IMR-90 (cell line): Measurements from ENCODE around the gene RAB3C. TPM values are rescaled to one million over a fixed set of nuclear protein-coding genes. Genes with fewer than 3 reads are reported as not detected.

Experiments
- ATAC-seq: fragments of 200-7000 bp; cut with Tn5 transposase; 2 replicates; pipeline ENCODE4 v1.9.1; 2020; ENCODE audit warnings: low read depth, mild to moderate bottlenecking, moderate library complexity
- BruUV-seq: library from RNA; stranded (reverse); fragments of 400-500 nt; replicated peaks from 2 replicates; lab custom pipeline; 2021; lab: Mats Ljungman, UMichigan
- CTCF ChIA-PET: fragments of 300-600 bp; formaldehyde crosslinking; extraction: SDS; loops from one replicate; lab custom pipeline; 2021; ENCODE audit warnings: antibody characterized with exemption; lab: Yijun Ruan, JAX
- POLR2A ChIA-PET: fragments of 300-600 bp; sonication (Branson Sonifier 250); formaldehyde crosslinking; loops from one replicate; lab custom pipeline; 2022; ENCODE audit warnings: antibody characterized with exemption; ENCODE audit not compliant: unreplicated experiment; lab: Charles Lee
- DNase-seq: peaks from one replicate; pipeline ENCODE4 v3.0.0; 2013
- H2AFZ ChIP-seq: replicated peaks from 2 replicates; pipeline ENCODE3; 2013; ENCODE audit warnings: low read length, mild to moderate bottlenecking; ENCODE audit not compliant: poor library complexity
- H2AK5ac ChIP-seq: 2 replicates; pipeline ENCODE4 v1.6.1; 2013; ENCODE audit warnings: low read depth, low read length, inconsistent platforms
- H2AK9ac ChIP-seq: replicated peaks from 2 replicates; pipeline ENCODE3; 2013; ENCODE audit warnings: mild to moderate bottlenecking, low read depth, low read length, moderate library complexity; ENCODE audit not compliant: poor library complexity
- H2BK120ac ChIP-seq: 2 replicates; pipeline ENCODE4 v1.6.1; 2013; ENCODE audit warnings: low read depth, low read length, inconsistent platforms
- H2BK15ac ChIP-seq: 3 replicates; pipeline ENCODE4 v1.6.1; 2013; ENCODE audit warnings: low read depth, low read length, inconsistent platforms
- H2BK20ac ChIP-seq: 2 replicates; pipeline ENCODE4 v1.6.1; 2013; ENCODE audit warnings: low read depth, mild to moderate bottlenecking, inconsistent platforms, low read length, moderate library complexity
- H2BK5ac ChIP-seq: 2 replicates; pipeline ENCODE4 v1.6.1; 2013; ENCODE audit warnings: mild to moderate bottlenecking, low read depth, low read length, inconsistent platforms; ENCODE audit not compliant: poor library complexity, severe bottlenecking
- H3K14ac ChIP-seq: replicated peaks from 2 replicates; pipeline ENCODE4 v1.6.1; 2013; ENCODE audit warnings: low read depth, low read length, inconsistent platforms
- H3K18ac ChIP-seq: 2 replicates; pipeline ENCODE4 v1.6.1; 2013; ENCODE audit warnings: low read depth, low read length, control low read depth
- H3K23ac ChIP-seq: 2 replicates; pipeline ENCODE4 v1.6.1; 2013; ENCODE audit warnings: low read depth, low read length, inconsistent platforms
- H3K27ac ChIP-seq: 2 replicates; pipeline ENCODE4 v1.5.1; 2013; ENCODE audit warnings: mild to moderate bottlenecking, control low read depth, low read length; ENCODE audit not compliant: insufficient read depth
- H3K27me3 ChIP-seq: 2 replicates; pipeline ENCODE4 v1.6.1; 2013; ENCODE audit warnings: low read length; ENCODE audit not compliant: control insufficient read depth, insufficient read depth
- H3K36me3 ChIP-seq: 2 replicates; pipeline ENCODE4 v1.6.1; 2013; ENCODE audit warnings: low read length, mixed read lengths; ENCODE audit not compliant: control insufficient read depth, insufficient read depth
- H3K4ac ChIP-seq: 2 replicates; pipeline ENCODE4 v1.6.1; 2013; ENCODE audit warnings: low read depth, low read length, inconsistent platforms
- H3K4me1 ChIP-seq: 2 replicates; pipeline ENCODE4 v1.6.1; 2013; ENCODE audit warnings: low read length, mixed read lengths; ENCODE audit not compliant: control insufficient read depth, insufficient read depth
- H3K4me2 ChIP-seq: 2 replicates; pipeline ENCODE4 v1.6.1; 2013; ENCODE audit warnings: low read depth, mild to moderate bottlenecking, control low read depth, low read length, moderate library complexity
- H3K4me3 ChIP-seq: 2 replicates; pipeline ENCODE4 v1.5.1; 2013; ENCODE audit warnings: low read depth, mild to moderate bottlenecking, control low read depth, low read length, moderate library complexity; ENCODE audit not compliant: insufficient read depth
- H3K56ac ChIP-seq: 2 replicates; pipeline ENCODE4 v1.6.1; 2013; ENCODE audit warnings: low read length, inconsistent platforms; ENCODE audit not compliant: insufficient read depth; ENCODE audit errors: extremely low read depth
- H3K79me1 ChIP-seq, 2 experiments: 2 replicates each; pipeline ENCODE4 v1.6.1; 2013; ENCODE audit warnings: low read length in 2 of 2, inconsistent platforms in 1 of 2, low read depth in 1 of 2
- H3K9ac ChIP-seq: 2 replicates; pipeline ENCODE4 v1.6.1; 2013; ENCODE audit warnings: low read depth, low read length, control low read depth
- H3K9me1 ChIP-seq: 2 replicates; pipeline ENCODE4 v1.6.1; 2013; ENCODE audit warnings: low read length, inconsistent platforms; ENCODE audit not compliant: insufficient read depth
- H3K9me3 ChIP-seq: 2 replicates; pipeline ENCODE4 v1.6.1; 2013; ENCODE audit warnings: low read length; ENCODE audit not compliant: control insufficient read depth, insufficient read depth
- H4K20me1 ChIP-seq: 2 replicates; pipeline ENCODE4 v1.6.1; 2013; ENCODE audit warnings: low read length, inconsistent platforms; ENCODE audit not compliant: insufficient read depth
- H4K5ac ChIP-seq: 2 replicates; pipeline ENCODE4 v1.6.1; 2013; ENCODE audit warnings: mild to moderate bottlenecking, low read depth, low read length, control low read depth
- H4K8ac ChIP-seq, 2 experiments: 2 replicates each; pipeline ENCODE4 v1.6.1; 2013; ENCODE audit warnings: low read depth in 2 of 2, low read length in 2 of 2, control low read depth in 1 of 2, inconsistent platforms in 1 of 2
- H4K91ac ChIP-seq: 2 replicates; pipeline ENCODE4 v1.6.1; 2013; ENCODE audit warnings: low read depth, low read length, inconsistent platforms; ENCODE audit not compliant: insufficient read depth
- BHLHE40 ChIP-seq: fragments of 150-350 bp; IDR thresholded peaks from 2 replicates; pipeline ENCODE4 v1.6.1; 2016; ENCODE audit warnings: mild to moderate bottlenecking, low read depth, low read length
- FOS ChIP-seq: fragments of 150-350 bp; IDR thresholded peaks from 2 replicates; pipeline ENCODE4 v1.6.1; 2016; ENCODE audit warnings: low read depth, low read length
- MAFK ChIP-seq: IDR thresholded peaks from 2 replicates; pipeline ENCODE4 v1.6.1; 2012; ENCODE audit warnings: low read depth, low read length, improper control_type of control experiment
- NFE2L2 ChIP-seq: fragments of 150-350 bp; IDR thresholded peaks from 2 replicates; pipeline ENCODE4 v1.6.1; 2016; ENCODE audit warnings: low read depth, mild to moderate bottlenecking, low read length
- RCOR1 ChIP-seq: IDR thresholded peaks from 2 replicates; pipeline ENCODE4 v1.6.1; 2012; ENCODE audit warnings: mild to moderate bottlenecking, low read length, improper control_type of control experiment; ENCODE audit not compliant: insufficient replicate concordance
- SMC3 ChIP-seq: fragments of 150-350 bp; IDR thresholded peaks from 2 replicates; pipeline ENCODE4 v1.6.1; 2016; ENCODE audit warnings: low read depth, mild to moderate bottlenecking, antibody characterized with exemption, low read length, moderate library complexity
- WGBS, 2 experiments: methylation state at CpG; one replicate each; pipeline versions ENCODE4 v1.1.5 to v1.1.7; 2013; ENCODE audit warnings: missing lambda C conversion rate in 2 of 2; ENCODE audit not compliant: insufficient read length in 1 of 2; ENCODE audit errors: extremely low coverage in 2 of 2; 5-methylcytosine and 5-hydroxymethylcytosine counted together
- dilution Hi-C: fragments of 300-500 bp; cut with HindIII; formaldehyde crosslinking; loops from one replicate; pipeline ENCODE4 v1.14.3; 2018; ENCODE audit warnings: low sequenced_read_pairs; ENCODE audit not compliant: unreplicated experiment
- in situ Hi-C: fragments of 300-500 bp; cut with MboI; formaldehyde crosslinking; loops from 3 replicates; pipeline ENCODE4 v1.14.3; 2019; ENCODE audit warnings: low sequenced_read_pairs, inconsistent platforms, mixed read lengths
- intact Hi-C: fragments of 100-400 bp; cut with micrococcal nuclease; formaldehyde crosslinking; loops from 2 replicates; pipeline ENCODE4 v1.10.0; 2022
- polyA plus RNA-seq, 3 experiments: library from polyadenylated mRNA; depleted of rRNA; stranded (reverse); fragments of >200 nt; gene quantifications; 2 replicates each; pipeline ENCODE4 v1.2.3, GENCODE V29; 2012; ENCODE audit warnings: low replicate concordance in 1 of 3
- total RNA-seq: library from RNA; depleted of rRNA; stranded (reverse); fragments of >200 nt; gene quantifications from 2 replicates; pipeline ENCODE4 v1.2.3, GENCODE V29; 2012
- TF ChIP-seq, protein P1 (sequence below): fragments of 150-350 bp; IDR thresholded peaks from 2 replicates; pipeline ENCODE4 v1.6.1; 2017; ENCODE audit warnings: mild to moderate bottlenecking, antibody characterized with exemption, low read length, low read depth

Gene RAB3C
- total and polyA plus RNA-seq, 2 of the 4 experiments (the other 2 are of a cell fraction) = not detected

DNA sequence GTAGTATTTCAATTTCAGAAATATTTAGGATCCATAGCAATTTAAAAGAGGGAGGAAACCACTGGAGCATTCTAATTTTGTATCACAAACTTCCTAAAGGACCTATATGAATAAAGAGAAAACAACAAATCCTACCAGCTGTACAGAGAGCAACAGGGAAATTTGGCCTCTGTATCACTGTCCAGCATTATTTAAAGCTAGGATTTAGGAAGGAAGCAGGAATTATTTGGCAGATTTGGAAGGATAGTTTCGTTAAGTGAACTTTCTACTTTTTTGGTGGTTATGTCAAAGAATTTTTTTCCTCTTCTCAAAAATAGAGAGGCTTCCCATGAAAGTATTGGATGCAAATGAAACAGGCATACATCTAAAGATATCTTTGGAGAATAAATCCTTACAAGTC lies 269.7 kb downstream of the RAB3C start:
- DNase-seq (no peak), ATAC-seq (no peak)
- H4K5ac ChIP-seq = no peak overlapping the region
- no peak overlapping the region for H3K14ac ChIP-seq
- H3K27ac ChIP-seq = no peak overlapping the region
- no peak overlapping the region for H3K4me2 ChIP-seq
- H4K20me1 ChIP-seq = no peaks in the 10 kb centered on the region
- H3K4me3 ChIP-seq = no peak overlapping the region
- intact Hi-C loops = loop anchor here (5.0 kb wide), 1 partner anchor 375 kb away; no protein-coding TSS in a partner anchor
- H3K4ac ChIP-seq = no peak overlapping the region
- no peak overlapping the region for H3K18ac ChIP-seq
- H3K27me3 ChIP-seq = peaks cover 6% of the 10 kb centered on the region
- dilution Hi-C loops = no loop called here
- no peaks in the 10 kb centered on the region for H3K9me1 ChIP-seq
- no peak overlapping the region for H2AK5ac ChIP-seq
- no CpG with 5 or more reads among the region's 1 CpG for WGBS, 2 experiments
- in situ Hi-C loops = no loop called here
- H3K79me1 ChIP-seq = no peaks in the 10 kb centered on the region
- no peak overlapping the region for H2AFZ ChIP-seq
- no peak overlapping the region for H4K91ac ChIP-seq
- no peaks in the 10 kb centered on the region for H3K36me3 ChIP-seq
- no peak overlapping the region for H2AK9ac ChIP-seq
- H2BK15ac ChIP-seq = no peak overlapping the region
- H2BK20ac ChIP-seq = no peak overlapping the region
- BruUV-seq = no TSS peak
- no peaks in the 10 kb centered on the region for H3K4me1 ChIP-seq
- TF ChIP-seq FOS (no peak), SMC3 (no peak), BHLHE40 (no peak), NFE2L2 (no peak), RCOR1 (no peak), MAFK (no peak)
- TF ChIP-seq, protein P1, sequence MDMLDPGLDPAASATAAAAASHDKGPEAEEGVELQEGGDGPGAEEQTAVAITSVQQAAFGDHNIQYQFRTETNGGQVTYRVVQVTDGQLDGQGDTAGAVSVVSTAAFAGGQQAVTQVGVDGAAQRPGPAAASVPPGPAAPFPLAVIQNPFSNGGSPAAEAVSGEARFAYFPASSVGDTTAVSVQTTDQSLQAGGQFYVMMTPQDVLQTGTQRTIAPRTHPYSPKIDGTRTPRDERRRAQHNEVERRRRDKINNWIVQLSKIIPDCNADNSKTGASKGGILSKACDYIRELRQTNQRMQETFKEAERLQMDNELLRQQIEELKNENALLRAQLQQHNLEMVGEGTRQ = no peak
- CTCF ChIA-PET = no interaction called here
- no peak overlapping the region for H4K8ac ChIP-seq
- no peak overlapping the region for H2BK5ac ChIP-seq
- no peak overlapping the region for H2BK120ac ChIP-seq
- H3K9me3 ChIP-seq = no peaks in the 10 kb centered on the region
- no peak overlapping the region for H3K23ac ChIP-seq
- POLR2A ChIA-PET = no interaction called here
- no peak overlapping the region for H3K56ac ChIP-seq
- H3K9ac ChIP-seq = no peak overlapping the region
